ENCODE results near the gene PMEPA1. TPM values are rescaled to one million over a fixed set of nuclear protein-coding genes. Genes with fewer than 3 reads are reported as not detected.

Gene PMEPA1
- total and polyA plus RNA-seq, 2 experiments from 2014 or later, result 7.3 to 15.4 TPM

DNA sequence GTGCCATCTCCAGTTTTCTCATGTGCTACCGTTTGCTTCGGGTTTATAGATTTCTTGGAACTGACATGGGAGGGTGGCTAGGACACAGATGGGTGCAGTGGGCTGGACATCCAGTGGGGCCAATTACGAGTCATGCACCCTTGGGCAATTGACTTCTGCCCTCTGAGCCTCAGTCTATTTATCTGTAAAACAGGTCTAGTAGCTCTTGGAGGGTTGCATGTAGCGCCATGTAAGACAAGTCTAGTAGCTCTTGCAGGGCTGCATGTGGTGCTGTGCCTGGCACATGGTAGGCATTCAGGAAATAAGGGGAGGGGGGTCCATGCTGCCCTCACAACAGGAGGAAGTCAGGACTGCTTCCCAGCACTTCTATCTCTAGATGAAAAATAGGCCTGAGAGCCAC is 15.3 kb downstream of the PMEPA1 start:
- Histone ChIP-seq H3K4me3 (no peak overlapping the region), H3K9me2 (ENCODE audit: insufficient read depth) (no peaks in the 10 kb centered on the region), H3F3A (replicated peaks; ENCODE audit: low read depth) (no peaks in the 10 kb centered on the region), H4K20me1 (replicated peaks; ENCODE audit: insufficient read depth) (peaks cover 63% of the 10 kb centered on the region), H3K36me3 (ENCODE audit: insufficient read depth) (no peaks in the 10 kb centered on the region), H3K79me2 (replicated peaks; ENCODE audit: insufficient read depth) (peaks cover 99% of the 10 kb centered on the region), H3K4me2 (no peak overlapping the region), H2AFZ (no peak overlapping the region), H3K27ac (ENCODE audit: low read depth) (no peak overlapping the region; the same call in 1 of the 2 replicates), H3K27me3 (ENCODE audit: insufficient read depth) (no peaks in the 10 kb centered on the region), H3K4me1 (ENCODE audit: insufficient read depth) (peaks cover 32% of the 10 kb centered on the region)
- TF ChIP-seq ZNF331 (CRISPR knock-in tag; IDR thresholded peaks at IDR 0.05; ENCODE audit: low read depth) (no peak), EZH2phosphoT487 (IDR thresholded peaks at IDR 0.05; ENCODE audit: unreplicated experiment) (no peak), POLR2AphosphoS5 (IDR thresholded peaks at IDR 0.05; ENCODE audit: low read depth) (no peak), ZNF114 (CRISPR knock-in tag; IDR thresholded peaks at IDR 0.05) (no peak), NANOG (IDR thresholded peaks at IDR 0.05; ENCODE audit: borderline replicate concordance) (no peak), JUNB (IDR thresholded peaks at IDR 0.05; ENCODE audit: unreplicated experiment) (no peak)
- TF ChIP-seq, protein P1, sequence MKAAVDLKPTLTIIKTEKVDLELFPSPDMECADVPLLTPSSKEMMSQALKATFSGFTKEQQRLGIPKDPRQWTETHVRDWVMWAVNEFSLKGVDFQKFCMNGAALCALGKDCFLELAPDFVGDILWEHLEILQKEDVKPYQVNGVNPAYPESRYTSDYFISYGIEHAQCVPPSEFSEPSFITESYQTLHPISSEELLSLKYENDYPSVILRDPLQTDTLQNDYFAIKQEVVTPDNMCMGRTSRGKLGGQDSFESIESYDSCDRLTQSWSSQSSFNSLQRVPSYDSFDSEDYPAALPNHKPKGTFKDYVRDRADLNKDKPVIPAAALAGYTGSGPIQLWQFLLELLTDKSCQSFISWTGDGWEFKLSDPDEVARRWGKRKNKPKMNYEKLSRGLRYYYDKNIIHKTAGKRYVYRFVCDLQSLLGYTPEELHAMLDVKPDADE (IDR thresholded peaks at IDR 0.05), result no peak
- DNase-seq (ENCODE audit: low spot score), result no peak
- H3K4me3 Mint-ChIP-seq, result no peak overlapping the region
- H3K4me1 Mint-ChIP-seq, result peaks cover 67% of the 10 kb centered on the region
- no peaks in the 10 kb centered on the region for H3K36me3 Mint-ChIP-seq (ENCODE audit: low read depth)
- H3K9me3 Mint-ChIP-seq, result no peaks in the 10 kb centered on the region
- H3K27ac Mint-ChIP-seq, result no peak overlapping the region
- no peak for ATAC-seq
- peaks cover 5% of the 10 kb centered on the region for H3K27me3 Mint-ChIP-seq (ENCODE audit: insufficient read depth, low read depth, poor library complexity)

DNA sequence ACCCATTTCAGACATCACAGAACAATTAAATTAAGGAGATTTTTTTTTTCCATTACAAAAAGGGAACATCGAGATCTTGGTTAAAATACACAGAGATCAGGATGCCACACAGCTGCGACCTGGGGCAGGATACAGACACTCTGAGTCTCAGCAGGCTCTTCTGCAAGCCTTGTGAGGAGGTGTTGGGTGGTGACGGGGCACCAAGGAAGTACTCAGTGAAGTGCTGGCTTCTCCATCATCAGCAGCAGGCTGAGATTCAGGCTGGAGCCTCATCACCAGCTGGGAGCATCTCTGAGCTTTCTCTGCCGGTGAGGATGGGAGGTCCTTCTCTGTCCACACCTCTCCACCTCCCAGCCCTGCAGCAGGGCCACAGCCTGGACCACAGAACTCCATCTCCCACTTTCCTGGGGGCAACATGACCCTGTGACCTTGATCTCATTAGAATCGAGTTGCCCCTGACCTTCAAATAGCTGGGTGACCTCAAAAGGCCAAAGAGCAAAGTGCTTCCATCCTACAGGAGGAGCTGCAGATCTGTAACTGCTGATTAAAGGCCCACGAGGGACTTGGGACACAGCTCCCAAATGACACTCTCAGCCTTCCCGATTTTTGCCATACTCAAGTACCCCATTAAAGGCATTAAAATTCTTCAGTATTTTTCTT is 16.0 kb downstream of the PMEPA1 start:
- no peak overlapping the region for H3K4me3 ChIP-seq
- H3K36me3 ChIP-seq (ENCODE audit: insufficient read depth), result no peaks in the 10 kb centered on the region
- DNase-seq (ENCODE audit: low spot score), result no peak
- H3K4me1 Mint-ChIP-seq, result peaks cover 65% of the 10 kb centered on the region
- no peak overlapping the region for H3K4me2 ChIP-seq
- no peak for ATAC-seq
- no peaks in the 10 kb centered on the region for H3K9me2 ChIP-seq (ENCODE audit: insufficient read depth)
- peaks cover 34% of the 10 kb centered on the region for H3K4me1 ChIP-seq (ENCODE audit: insufficient read depth)
- peaks cover 99% of the 10 kb centered on the region for H3K79me2 ChIP-seq (replicated peaks; ENCODE audit: insufficient read depth)
- 0 out of 4 replicates have a peak, but pooled peaks of 1 of the 2 experiments have one; percentile 10 for TF ChIP-seq CTCF (conservative IDR thresholded peaks at IDR 0.05; ENCODE audit: low read depth in 2 of 2)
- TF ChIP-seq, protein P1 (IDR thresholded peaks at IDR 0.05), result no peak
- H3K9me3 Mint-ChIP-seq, result no peaks in the 10 kb centered on the region
- H2AFZ ChIP-seq, result no peak overlapping the region
- H3K27me3 Mint-ChIP-seq (ENCODE audit: insufficient read depth, low read depth, poor library complexity), result peaks cover 6% of the 10 kb centered on the region
- H3K4me3 Mint-ChIP-seq, result no peak overlapping the region; the same call in 2 of the 3 replicates
- H3K27ac Mint-ChIP-seq, result no peak overlapping the region
- no peaks in the 10 kb centered on the region for H3K27me3 ChIP-seq (ENCODE audit: insufficient read depth)
- H3K36me3 Mint-ChIP-seq (ENCODE audit: low read depth), result no peaks in the 10 kb centered on the region
- H3F3A ChIP-seq (replicated peaks; ENCODE audit: low read depth), result no peaks in the 10 kb centered on the region
- peaks cover 56% of the 10 kb centered on the region for H4K20me1 ChIP-seq (replicated peaks; ENCODE audit: insufficient read depth)
- no peak overlapping the region; the same call in 1 of the 2 replicates for H3K27ac ChIP-seq (ENCODE audit: low read depth)

Data from GM23338 (cell line).